ENCODE measurements around the gene SINHCAF.

GRCh38 chr12:31236998-31237637, 88.8 kb downstream of the SINHCAF start:
- no peak for TF ChIP-seq CTCF (IDR thresholded peaks at IDR 0.05 in 4 of 5, conservative IDR thresholded peaks at IDR 0.05 in 1 of 5)
- no peak for TF ChIP-seq POLR2A (IDR thresholded peaks at IDR 0.05)

Measured in gastrocnemius medialis (tissue), 4 donors.